ENCODE data around the gene FOXI2. TPM values are rescaled to one million over a fixed set of nuclear protein-coding genes. Genes with fewer than 3 reads are reported as not detected.

Gene FOXI2
- total RNA-seq, 4 donors from 2014 or later = 0.39 to 1.4 TPM; not detected in 2

GRCh38 chr10:127740596-127740995 lies 3.6 kb downstream of the FOXI2 start:
- peaks cover 48% of the 10 kb centered on the region for H3K27me3 ChIP-seq
- peaks cover 37% of the 10 kb centered on the region for H3K4me1 ChIP-seq
- H3K27ac ChIP-seq = no peak overlapping the region
- H3K9me3 ChIP-seq = no peaks in the 10 kb centered on the region
- no peak overlapping the region for H3K4me3 ChIP-seq
- H3K36me3 ChIP-seq = no peaks in the 10 kb centered on the region
- WGBS = 41% methylated on average over 5 of the region's 5 CpGs
- DNase-seq (ENCODE audit: low spot score in 2 of 2) = no peak
- TF ChIP-seq, protein P1, sequence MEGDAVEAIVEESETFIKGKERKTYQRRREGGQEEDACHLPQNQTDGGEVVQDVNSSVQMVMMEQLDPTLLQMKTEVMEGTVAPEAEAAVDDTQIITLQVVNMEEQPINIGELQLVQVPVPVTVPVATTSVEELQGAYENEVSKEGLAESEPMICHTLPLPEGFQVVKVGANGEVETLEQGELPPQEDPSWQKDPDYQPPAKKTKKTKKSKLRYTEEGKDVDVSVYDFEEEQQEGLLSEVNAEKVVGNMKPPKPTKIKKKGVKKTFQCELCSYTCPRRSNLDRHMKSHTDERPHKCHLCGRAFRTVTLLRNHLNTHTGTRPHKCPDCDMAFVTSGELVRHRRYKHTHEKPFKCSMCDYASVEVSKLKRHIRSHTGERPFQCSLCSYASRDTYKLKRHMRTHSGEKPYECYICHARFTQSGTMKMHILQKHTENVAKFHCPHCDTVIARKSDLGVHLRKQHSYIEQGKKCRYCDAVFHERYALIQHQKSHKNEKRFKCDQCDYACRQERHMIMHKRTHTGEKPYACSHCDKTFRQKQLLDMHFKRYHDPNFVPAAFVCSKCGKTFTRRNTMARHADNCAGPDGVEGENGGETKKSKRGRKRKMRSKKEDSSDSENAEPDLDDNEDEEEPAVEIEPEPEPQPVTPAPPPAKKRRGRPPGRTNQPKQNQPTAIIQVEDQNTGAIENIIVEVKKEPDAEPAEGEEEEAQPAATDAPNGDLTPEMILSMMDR (IDR thresholded peaks at IDR 0.05) = no peak
- no peak for TF ChIP-seq POLR2A (IDR thresholded peaks at IDR 0.05)
- TF ChIP-seq EP300 (IDR thresholded peaks at IDR 0.05) = no peak
- TF ChIP-seq POLR2AphosphoS5 (IDR thresholded peaks at IDR 0.05) = no peak

GRCh38 chr10:127743205-127743604 lies 6.2 kb downstream of the FOXI2 start:
- no peak for DNase-seq (ENCODE audit: low spot score in 2 of 2)
- Histone ChIP-seq H3K27me3 (peaks cover 22% of the 10 kb centered on the region), H3K27ac (no peak overlapping the region), H3K36me3 (no peaks in the 10 kb centered on the region), H3K4me3 (no peak overlapping the region), H3K4me1 (peaks cover 14% of the 10 kb centered on the region), H3K9me3 (no peaks in the 10 kb centered on the region)
- TF ChIP-seq, protein P1 (IDR thresholded peaks at IDR 0.05) = no peak
- TF ChIP-seq POLR2AphosphoS5 (IDR thresholded peaks at IDR 0.05) (no peak), EP300 (IDR thresholded peaks at IDR 0.05) (no peak), POLR2A (IDR thresholded peaks at IDR 0.05) (no peak)
- 73% methylated on average over 3 of the region's 3 CpGs for WGBS

DNA sequence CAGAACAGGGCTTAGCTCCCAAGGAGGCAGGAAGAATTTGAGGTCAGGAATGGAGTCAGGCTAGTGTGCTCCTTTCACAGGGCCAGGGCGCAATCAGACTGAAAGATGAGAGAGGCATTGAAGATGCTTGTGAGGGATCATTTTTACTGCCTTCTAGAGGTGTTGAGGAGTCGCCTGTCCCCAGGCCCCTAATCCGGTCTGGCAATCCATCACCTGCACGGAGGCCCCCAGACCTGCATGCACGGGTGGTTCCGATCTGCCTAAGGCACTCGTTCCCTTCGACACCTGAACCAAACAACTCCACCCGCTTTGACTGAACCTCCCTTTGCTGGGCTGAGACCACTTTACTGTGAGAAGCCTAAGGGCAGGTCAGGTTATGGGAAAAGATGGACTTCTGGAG lies 8.0 kb downstream of the FOXI2 start:
- WGBS = 66% methylated on average over 9 of the region's 9 CpGs
- Histone ChIP-seq H3K9me3 (no peaks in the 10 kb centered on the region), H3K36me3 (no peaks in the 10 kb centered on the region), H3K27ac (no peak overlapping the region), H3K4me1 (no peaks in the 10 kb centered on the region), H3K4me3 (no peak overlapping the region), H3K27me3 (peaks cover 8% of the 10 kb centered on the region)
- TF ChIP-seq POLR2A (IDR thresholded peaks at IDR 0.05) (no peak), POLR2AphosphoS5 (IDR thresholded peaks at IDR 0.05) (no peak), EP300 (IDR thresholded peaks at IDR 0.05) (no peak)
- TF ChIP-seq, protein P1 (IDR thresholded peaks at IDR 0.05) = no peak
- DNase-seq (ENCODE audit: low spot score in 2 of 2) = no peak

DNA sequence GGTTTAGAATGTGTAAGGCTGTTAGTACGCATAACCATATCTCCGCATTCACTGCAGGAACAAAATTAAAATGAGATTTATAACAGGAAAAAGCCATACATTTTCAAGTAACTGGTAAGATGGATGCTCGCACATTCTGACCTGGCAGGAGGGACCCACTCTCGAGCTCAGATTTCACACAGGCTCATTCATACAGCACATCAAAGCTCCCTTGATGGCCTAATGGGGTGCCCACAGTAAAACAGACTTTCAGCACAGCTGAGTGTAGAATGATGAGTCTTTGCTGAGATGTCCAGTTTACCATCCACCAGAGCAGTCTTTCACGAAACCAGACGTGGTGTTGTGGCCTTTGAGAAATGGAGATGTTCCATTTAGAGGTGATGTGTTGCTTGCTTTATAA lies 8.9 kb downstream of the FOXI2 start:
- no peaks in the 10 kb centered on the region for H3K4me1 ChIP-seq
- TF ChIP-seq, protein P1 (IDR thresholded peaks at IDR 0.05) = no peak
- no peak for TF ChIP-seq EP300 (IDR thresholded peaks at IDR 0.05)
- no peak for TF ChIP-seq POLR2A (IDR thresholded peaks at IDR 0.05)
- TF ChIP-seq POLR2AphosphoS5 (IDR thresholded peaks at IDR 0.05) = no peak
- H3K27me3 ChIP-seq = peaks cover 4% of the 10 kb centered on the region
- WGBS = 69% methylated on average over 6 of the region's 6 CpGs
- H3K9me3 ChIP-seq = no peaks in the 10 kb centered on the region
- no peak overlapping the region for H3K4me3 ChIP-seq
- H3K27ac ChIP-seq = no peak overlapping the region
- DNase-seq (ENCODE audit: low spot score in 2 of 2) = no peak
- no peaks in the 10 kb centered on the region for H3K36me3 ChIP-seq

GRCh38 chr10:127755753-127756152 lies 18.8 kb downstream of the FOXI2 start:
- H3K9me3 ChIP-seq = no peaks in the 10 kb centered on the region
- H3K4me3 ChIP-seq = no peak overlapping the region
- 56% methylated on average over 3 of the region's 3 CpGs for WGBS
- no peaks in the 10 kb centered on the region for H3K36me3 ChIP-seq
- TF ChIP-seq EP300 (IDR thresholded peaks at IDR 0.05) (no peak), POLR2A (IDR thresholded peaks at IDR 0.05) (no peak), POLR2AphosphoS5 (IDR thresholded peaks at IDR 0.05) (no peak)
- TF ChIP-seq, protein P1 (IDR thresholded peaks at IDR 0.05) = no peak
- H3K27me3 ChIP-seq = no peaks in the 10 kb centered on the region
- H3K27ac ChIP-seq = no peak overlapping the region
- no peak for DNase-seq (ENCODE audit: low spot score in 2 of 2)
- no peaks in the 10 kb centered on the region for H3K4me1 ChIP-seq

Data from suprapubic skin (tissue), 4 donors.